NCI-H146 treated with DMSO at 0.1 percent for 48 hours (cell line): ENCODE results near the gene AGA.

Experiments
- DNase-seq: peaks from one replicate; lab custom pipeline; 2025; ENCODE audit not compliant: unreplicated experiment; lab: John Stamatoyannopoulos, UW

Gene AGA

GRCh38 chr4:177441803-177442622 is at the start of gene AGA:
AGA (minus strand) TSS chr4:177442437; CDS start chr4:177442375, 62 bp downstream.
- DNase-seq: peak; percentile 80

- DNase-seq: no peak
These were observed 49.8 kb upstream of the AGA start for GRCh38 chr4:177492022-177492421.

GRCh38 chr4:177490769-177491168 is 48.5 kb upstream of the AGA start:
- no peak for DNase-seq

GRCh38 chr4:177489471-177490246 is 47.4 kb upstream of the AGA start:
- DNase-seq: no peak

- DNase-seq: no peak
These were observed 45.7 kb upstream of the AGA start for GRCh38 chr4:177487977-177488376.

- DNase-seq: no peak
These were observed 43.3 kb upstream of the AGA start for GRCh38 chr4:177485528-177485927.

GRCh38 chr4:177484613-177485021 is 42.4 kb upstream of the AGA start:
- no peak for DNase-seq

GRCh38 chr4:177483760-177484159 is 41.5 kb upstream of the AGA start:
- DNase-seq: no peak

GRCh38 chr4:177483271-177483670 is 41.0 kb upstream of the AGA start:
- no peak for DNase-seq

- no peak for DNase-seq
These were observed 40.1 kb upstream of the AGA start for GRCh38 chr4:177482367-177482766.

- DNase-seq: no peak
These were observed 38.6 kb upstream of the AGA start for GRCh38 chr4:177480795-177481194.

GRCh38 chr4:177479063-177479462 is 36.8 kb upstream of the AGA start:
- no peak for DNase-seq

GRCh38 chr4:177478496-177478895 is 36.3 kb upstream of the AGA start:
- no peak for DNase-seq

GRCh38 chr4:177473991-177474390 is 31.8 kb upstream of the AGA start:
- DNase-seq: no peak

GRCh38 chr4:177464026-177464425 is 21.8 kb upstream of the AGA start:
- DNase-seq: no peak

GRCh38 chr4:177461606-177462005 is 19.4 kb upstream of the AGA start:
- no peak for DNase-seq

- no peak for DNase-seq
These were observed 18.2 kb upstream of the AGA start for GRCh38 chr4:177460460-177460859.

GRCh38 chr4:177455561-177455970 is 13.3 kb upstream of the AGA start:
- peak; percentile 2 for DNase-seq

- DNase-seq: no peak
These were observed 10.9 kb upstream of the AGA start for GRCh38 chr4:177453116-177453515.

GRCh38 chr4:177451108-177451500 is 8.9 kb upstream of the AGA start:
- no peak for DNase-seq

GRCh38 chr4:177450426-177451107 is 8.3 kb upstream of the AGA start:
- no peak for DNase-seq

- no peak for DNase-seq
These were observed 6.6 kb upstream of the AGA start for GRCh38 chr4:177448850-177449249.
